H9 (cell line): ENCODE data around the gene NCK1. TPM values are rescaled to one million over a fixed set of nuclear protein-coding genes. Genes with fewer than 3 reads are reported as not detected.

Experiments used
- DNase-seq: peaks from one replicate; pipeline ENCODE4 v3.0.0-alpha.2; 2017
- H2AFZ ChIP-seq: one replicate; pipeline ENCODE4 v1.6.1; 2013; ENCODE audit warnings: mild to moderate bottlenecking, low read length, control low read depth, moderate library complexity
- H2AK5ac ChIP-seq: 2 replicates; pipeline ENCODE4 v1.6.1; 2013; ENCODE audit warnings: low read length, control low read depth, mixed read lengths; ENCODE audit not compliant: insufficient read length
- H2BK120ac ChIP-seq: one replicate; pipeline ENCODE4 v1.6.1; 2013; ENCODE audit warnings: low read depth, mild to moderate bottlenecking, low read length, control low read depth, inconsistent platforms; ENCODE audit not compliant: poor library complexity, severe bottlenecking
- H2BK12ac ChIP-seq: 2 replicates; pipeline ENCODE4 v1.6.1; 2013; ENCODE audit warnings: low read length, control low read depth, mixed read lengths, low read depth; ENCODE audit not compliant: insufficient read length
- H2BK15ac ChIP-seq: 2 replicates; pipeline ENCODE4 v1.6.1; 2013; ENCODE audit warnings: low read depth, low read length, control low read depth
- H2BK20ac ChIP-seq: one replicate; pipeline ENCODE4 v1.6.1; 2013; ENCODE audit warnings: low read depth, mild to moderate bottlenecking, low read length, control low read depth, inconsistent platforms; ENCODE audit not compliant: poor library complexity, severe bottlenecking
- H2BK5ac ChIP-seq: 2 replicates; pipeline ENCODE4 v1.6.1; 2013; ENCODE audit warnings: low read length, control low read depth, mixed read lengths; ENCODE audit not compliant: insufficient read length
- H3K14ac ChIP-seq: 2 replicates; pipeline ENCODE4 v1.6.1; 2013; ENCODE audit warnings: low read length, control low read depth; ENCODE audit not compliant: insufficient read depth
- H3K18ac ChIP-seq: 2 replicates; pipeline ENCODE4 v1.6.1; 2013; ENCODE audit warnings: low read depth, mild to moderate bottlenecking, mixed read lengths, low read length, control low read depth; ENCODE audit not compliant: insufficient read length
- H3K23ac ChIP-seq: 2 replicates; pipeline ENCODE4 v1.6.1; 2013; ENCODE audit warnings: low read length, control low read depth, mixed read lengths, low read depth; ENCODE audit not compliant: insufficient read length
- H3K23me2 ChIP-seq: 2 replicates; pipeline ENCODE4 v1.6.1; 2013; ENCODE audit warnings: low read depth, mild to moderate bottlenecking, mixed read lengths, low read length, control low read depth; ENCODE audit not compliant: insufficient read length, poor library complexity, severe bottlenecking
- H3K27ac ChIP-seq: 2 replicates; pipeline ENCODE4 v1.5.1; 2013; ENCODE audit warnings: low read length, control low read depth, mixed read lengths, low read depth; ENCODE audit not compliant: insufficient read length
- H3K27me3 ChIP-seq: 2 replicates; pipeline ENCODE4 v1.6.1; 2013; ENCODE audit warnings: low read length, control low read depth, inconsistent platforms; ENCODE audit not compliant: insufficient read depth
- H3K4ac ChIP-seq: 2 replicates; pipeline ENCODE4 v1.6.1; 2013; ENCODE audit warnings: low read depth, mild to moderate bottlenecking, control low read depth, inconsistent platforms, low read length, moderate library complexity
- H3K4me1 ChIP-seq: 2 replicates; pipeline ENCODE4 v1.6.1; 2013; ENCODE audit warnings: low read length, control low read depth, inconsistent platforms; ENCODE audit not compliant: insufficient read depth
- H3K4me2 ChIP-seq: 2 replicates; pipeline ENCODE4 v1.6.1; 2013; ENCODE audit warnings: low read length, control low read depth, mixed read lengths; ENCODE audit not compliant: insufficient read length, insufficient read depth
- H3K56ac ChIP-seq: 2 replicates; pipeline ENCODE4 v1.6.1; 2013; ENCODE audit warnings: low read depth, mild to moderate bottlenecking, mixed read lengths, low read length, control low read depth; ENCODE audit not compliant: insufficient read length
- H3K79me1 ChIP-seq: 2 replicates; pipeline ENCODE4 v1.6.1; 2013; ENCODE audit warnings: low read depth, mild to moderate bottlenecking, moderate library complexity, low read length, control low read depth, inconsistent platforms; ENCODE audit not compliant: insufficient read depth, poor library complexity, severe bottlenecking
- H3K79me2 ChIP-seq: 2 replicates; pipeline ENCODE4 v1.6.1; 2013; ENCODE audit warnings: low read length, control low read depth, inconsistent platforms; ENCODE audit not compliant: insufficient read depth
- H3K9ac ChIP-seq: 2 replicates; pipeline ENCODE4 v1.6.1; 2013; ENCODE audit warnings: low read length, control low read depth, mixed read lengths; ENCODE audit not compliant: insufficient read length; ENCODE audit errors: extremely low read depth
- H3K9me3 ChIP-seq: one replicate; pipeline ENCODE4 v1.6.1; 2013; ENCODE audit warnings: low read depth, low read length, inconsistent platforms; ENCODE audit not compliant: control insufficient read depth
- H3T11ph ChIP-seq: one replicate; pipeline ENCODE4 v1.6.1; 2013; ENCODE audit warnings: mild to moderate bottlenecking, low read length, control low read depth, inconsistent platforms
- H4K20me1 ChIP-seq: one replicate; pipeline ENCODE4 v1.6.1; 2013; ENCODE audit not compliant: control insufficient read depth, insufficient read length, insufficient read depth
- H4K5ac ChIP-seq: 2 replicates; pipeline ENCODE4 v1.6.1; 2013; ENCODE audit warnings: low read depth, mild to moderate bottlenecking, mixed read lengths, low read length, control low read depth; ENCODE audit not compliant: insufficient read length
- H4K8ac ChIP-seq: replicated peaks from 2 replicates; pipeline ENCODE4 v1.6.1; 2013; ENCODE audit warnings: low read length, control low read depth, mixed read lengths, low read depth; ENCODE audit not compliant: insufficient read length
- H4K91ac ChIP-seq: 2 replicates; pipeline ENCODE4 v1.6.1; 2013; ENCODE audit warnings: low read depth, mild to moderate bottlenecking, moderate library complexity, mixed read lengths, low read length, control low read depth; ENCODE audit not compliant: insufficient read length
- H3K27ac Mint-ChIP-seq, 3 experiments: 2 replicates in 2 of 3; 3 replicates in 1 of 3; pipeline ENCODE4 v1.8.0; 2020 to 2021; ENCODE audit warnings: mixed read lengths in 3 of 3, mild to moderate bottlenecking in 1 of 3, moderate library complexity in 1 of 3
- H3K27me3 Mint-ChIP-seq: 2 replicates; pipeline ENCODE4 v1.8.0; 2021; ENCODE audit warnings: low read depth, mild to moderate bottlenecking, moderate library complexity, mixed read lengths
- H3K36me3 Mint-ChIP-seq, 3 experiments: 2 replicates in 2 of 3; 3 replicates in 1 of 3; pipeline ENCODE4 v1.8.0; 2020 to 2021; ENCODE audit warnings: low read depth in 3 of 3, mixed read lengths in 3 of 3; ENCODE audit not compliant: insufficient read depth in 1 of 3
- H3K4me1 Mint-ChIP-seq, 2 experiments: 2 replicates each; pipeline ENCODE4 v1.8.0; 2020; ENCODE audit warnings: mixed read lengths in 2 of 2
- H3K4me3 Mint-ChIP-seq, 2 experiments: 2 replicates in 1 of 2; 3 replicates in 1 of 2; pipeline ENCODE4 v1.8.0; 2020 to 2021; ENCODE audit warnings: mild to moderate bottlenecking in 2 of 2, mixed read lengths in 2 of 2, moderate library complexity in 1 of 2
- H3K9me3 Mint-ChIP-seq, 2 experiments: 2 replicates in 1 of 2; 3 replicates in 1 of 2; pipeline ENCODE4 v1.8.0; 2020; ENCODE audit warnings: mild to moderate bottlenecking in 2 of 2, mixed read lengths in 2 of 2, moderate library complexity in 1 of 2
- CTCF ChIP-seq: fragments of 200-600 bp; sonication (generic); conservative IDR thresholded peaks from 3 replicates; pipeline ENCODE4 v1.8.0; 2021; ENCODE audit warnings: antibody characterized with exemption, mild to moderate bottlenecking
- total RNA-seq: library from RNA; stranded (reverse); gene quantifications from 2 replicates; pipeline ENCODE4 v1.2.1, GENCODE V29; 2021

The NCK1 gene
- total RNA-seq, 1 experiment from 2014 or later = 26.4 TPM

- no peaks in the 10 kb centered on the region for H3K27me3 Mint-ChIP-seq
- Histone ChIP-seq H3K9me3 (no peaks in the 10 kb centered on the region), H2BK5ac (no peak overlapping the region), H3T11ph (no peak overlapping the region), H2BK12ac (no peak overlapping the region), H2AFZ (no peak overlapping the region), H3K23ac (no peak overlapping the region), H3K9ac (no peak overlapping the region), H3K23me2 (no peaks in the 10 kb centered on the region), H2BK120ac (no peak overlapping the region), H2AK5ac (no peak overlapping the region), H4K91ac (no peak overlapping the region), H3K14ac (no peak overlapping the region), H3K18ac (no peak overlapping the region), H4K8ac (no peak overlapping the region), H3K56ac (no peak overlapping the region), H2BK20ac (no peak overlapping the region), H3K79me1 (peaks cover 6% of the 10 kb centered on the region), H3K27me3 (no peaks in the 10 kb centered on the region), H4K20me1 (no peaks in the 10 kb centered on the region), H3K4me2 (no peak overlapping the region), H2BK15ac (no peak overlapping the region), H4K5ac (no peak overlapping the region), H3K4ac (no peak overlapping the region), H3K79me2 (peaks cover 2% of the 10 kb centered on the region; the same call in 1 of the 2 replicates), H3K4me1 (peaks cover 4% of the 10 kb centered on the region; the same call in 1 of the 2 replicates), H3K27ac (no peak overlapping the region)
- no peak for TF ChIP-seq CTCF
- peaks cover 0 to 13% (median 4%) of the 10 kb centered on the region in 3 experiments; a peak in 4 of 7 replicates for H3K36me3 Mint-ChIP-seq
- DNase-seq = no peak
- H3K9me3 Mint-ChIP-seq = peaks cover 4% of the 10 kb centered on the region in 2 experiments; a peak in 3 of 5 replicates
- H3K4me3 Mint-ChIP-seq = no peak overlapping the region
- H3K27ac Mint-ChIP-seq = 0 out of 7 replicates have a peak overlapping the region, but pooled peaks of 1 of the 3 experiments have one; percentile 16
- H3K4me1 Mint-ChIP-seq = peaks cover 17 to 18% of the 10 kb centered on the region in 2 experiments
Observed at GRCh38 chr3:136836511-136837156, 25.4 kb upstream of the NCK1 start.
